Fibroblast of mammary gland (primary cell): Measurements from ENCODE around the gene CSF1R.

ENCODE experiments used
- DNase-seq: peaks from one replicate; pipeline ENCODE4 v3.0.0-alpha.2; 2010; ENCODE audit warnings: low read depth
- H3K4me3 ChIP-seq: 2 replicates; pipeline ENCODE4 v1.5.1; 2011; ENCODE audit warnings: low read depth, mild to moderate bottlenecking, low read length, moderate library complexity; ENCODE audit not compliant: control insufficient read depth
- TF ChIP-seq, protein P1 (sequence below): conservative IDR thresholded peaks from 2 replicates; pipeline ENCODE4 v1.5.1; 2011; ENCODE audit warnings: low read depth, low read length, inconsistent platforms; ENCODE audit not compliant: control insufficient read depth, insufficient read depth

CSF1R gene

DNA sequence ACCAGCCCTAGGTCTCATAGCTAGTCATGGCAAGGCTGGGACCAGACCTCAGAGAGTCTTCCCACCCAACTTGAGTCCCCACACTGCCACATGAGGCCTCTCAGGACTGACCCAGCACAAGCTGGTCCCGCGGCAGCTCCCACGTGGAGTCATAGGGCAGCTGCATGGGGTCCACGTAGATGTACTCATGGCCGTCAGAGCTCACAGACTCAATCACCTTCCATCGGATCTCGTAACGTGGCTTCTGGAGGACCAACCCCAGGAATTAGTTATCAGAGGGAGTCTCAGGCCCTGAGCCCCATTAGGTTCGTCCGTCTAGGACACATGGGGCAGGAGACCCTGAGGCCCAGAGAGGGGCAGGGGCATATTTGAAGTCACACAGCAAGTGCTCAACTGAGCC, 39.0 kb upstream of the CSF1R start:
- no peak overlapping the region for H3K4me3 ChIP-seq
- TF ChIP-seq, protein P1, sequence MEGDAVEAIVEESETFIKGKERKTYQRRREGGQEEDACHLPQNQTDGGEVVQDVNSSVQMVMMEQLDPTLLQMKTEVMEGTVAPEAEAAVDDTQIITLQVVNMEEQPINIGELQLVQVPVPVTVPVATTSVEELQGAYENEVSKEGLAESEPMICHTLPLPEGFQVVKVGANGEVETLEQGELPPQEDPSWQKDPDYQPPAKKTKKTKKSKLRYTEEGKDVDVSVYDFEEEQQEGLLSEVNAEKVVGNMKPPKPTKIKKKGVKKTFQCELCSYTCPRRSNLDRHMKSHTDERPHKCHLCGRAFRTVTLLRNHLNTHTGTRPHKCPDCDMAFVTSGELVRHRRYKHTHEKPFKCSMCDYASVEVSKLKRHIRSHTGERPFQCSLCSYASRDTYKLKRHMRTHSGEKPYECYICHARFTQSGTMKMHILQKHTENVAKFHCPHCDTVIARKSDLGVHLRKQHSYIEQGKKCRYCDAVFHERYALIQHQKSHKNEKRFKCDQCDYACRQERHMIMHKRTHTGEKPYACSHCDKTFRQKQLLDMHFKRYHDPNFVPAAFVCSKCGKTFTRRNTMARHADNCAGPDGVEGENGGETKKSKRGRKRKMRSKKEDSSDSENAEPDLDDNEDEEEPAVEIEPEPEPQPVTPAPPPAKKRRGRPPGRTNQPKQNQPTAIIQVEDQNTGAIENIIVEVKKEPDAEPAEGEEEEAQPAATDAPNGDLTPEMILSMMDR, result no peak
- no peak for DNase-seq

DNA sequence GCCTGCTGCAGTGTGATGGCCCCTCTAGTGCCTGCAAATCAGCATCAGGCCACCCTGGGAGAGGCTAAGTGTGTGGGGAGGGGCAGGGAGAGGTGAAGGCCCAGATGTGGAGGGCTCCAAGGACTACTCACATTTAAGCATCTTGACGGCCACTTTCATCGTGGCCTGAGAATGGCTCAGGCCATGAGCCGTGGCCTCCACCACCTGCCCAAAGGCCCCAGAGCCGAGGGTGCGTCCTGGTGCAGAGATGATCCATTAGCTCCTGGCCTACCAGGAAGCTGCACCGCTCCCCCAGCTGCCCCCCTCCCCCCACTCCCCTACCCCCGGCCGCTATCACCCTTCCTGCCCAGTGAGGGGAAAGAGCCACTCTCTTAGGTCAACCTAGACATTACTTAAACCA, 38.2 kb upstream of the CSF1R start:
- no peak for DNase-seq
- TF ChIP-seq, protein P1, result no peak
- no peak overlapping the region for H3K4me3 ChIP-seq

DNA sequence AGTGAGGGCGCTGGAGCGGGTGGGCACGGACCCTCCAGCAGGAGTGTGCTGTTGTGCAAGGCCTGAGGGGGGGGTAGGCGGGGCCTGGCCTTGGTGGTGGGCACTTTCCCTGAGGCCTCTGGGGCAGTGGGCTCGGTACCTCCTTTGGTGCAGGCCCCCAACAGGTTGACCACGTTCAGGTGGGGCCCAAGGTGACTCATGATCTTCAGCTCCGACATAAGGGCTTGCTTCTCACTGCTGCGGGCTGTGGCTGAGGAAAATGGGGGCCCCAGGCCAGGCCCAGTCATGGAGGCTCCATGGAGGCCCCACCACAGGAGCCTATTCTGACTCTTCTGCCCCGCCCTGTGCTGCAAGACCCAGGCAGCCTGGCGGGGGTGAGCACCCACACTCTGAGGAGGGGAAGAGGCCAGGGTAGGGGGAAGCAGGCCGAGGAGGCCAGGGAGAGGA, 37.8 kb upstream of the CSF1R start:
- DNase-seq, result no peak
- TF ChIP-seq, protein P1, result no peak
- no peak overlapping the region for H3K4me3 ChIP-seq

DNA sequence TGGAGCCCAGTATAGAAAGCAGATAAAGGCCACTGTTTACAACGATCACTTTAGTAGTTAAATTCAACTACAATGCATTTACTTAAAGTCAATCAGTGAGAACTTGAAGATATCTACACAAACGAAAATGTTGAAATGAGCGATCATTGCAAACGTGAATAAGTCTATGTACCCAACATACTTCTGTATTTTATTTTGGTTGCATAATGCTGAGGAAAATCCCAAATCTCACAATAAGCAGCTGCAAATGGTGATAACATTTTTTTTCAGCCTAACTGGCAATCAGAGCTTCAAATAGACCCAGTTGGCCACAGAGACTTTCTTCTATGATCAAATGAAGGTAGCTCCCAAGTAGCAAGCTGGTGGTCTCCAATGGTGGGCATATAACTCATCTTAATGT, 37.2 kb upstream of the CSF1R start:
- no peak overlapping the region for H3K4me3 ChIP-seq
- TF ChIP-seq, protein P1, result no peak
- DNase-seq, result no peak

DNA sequence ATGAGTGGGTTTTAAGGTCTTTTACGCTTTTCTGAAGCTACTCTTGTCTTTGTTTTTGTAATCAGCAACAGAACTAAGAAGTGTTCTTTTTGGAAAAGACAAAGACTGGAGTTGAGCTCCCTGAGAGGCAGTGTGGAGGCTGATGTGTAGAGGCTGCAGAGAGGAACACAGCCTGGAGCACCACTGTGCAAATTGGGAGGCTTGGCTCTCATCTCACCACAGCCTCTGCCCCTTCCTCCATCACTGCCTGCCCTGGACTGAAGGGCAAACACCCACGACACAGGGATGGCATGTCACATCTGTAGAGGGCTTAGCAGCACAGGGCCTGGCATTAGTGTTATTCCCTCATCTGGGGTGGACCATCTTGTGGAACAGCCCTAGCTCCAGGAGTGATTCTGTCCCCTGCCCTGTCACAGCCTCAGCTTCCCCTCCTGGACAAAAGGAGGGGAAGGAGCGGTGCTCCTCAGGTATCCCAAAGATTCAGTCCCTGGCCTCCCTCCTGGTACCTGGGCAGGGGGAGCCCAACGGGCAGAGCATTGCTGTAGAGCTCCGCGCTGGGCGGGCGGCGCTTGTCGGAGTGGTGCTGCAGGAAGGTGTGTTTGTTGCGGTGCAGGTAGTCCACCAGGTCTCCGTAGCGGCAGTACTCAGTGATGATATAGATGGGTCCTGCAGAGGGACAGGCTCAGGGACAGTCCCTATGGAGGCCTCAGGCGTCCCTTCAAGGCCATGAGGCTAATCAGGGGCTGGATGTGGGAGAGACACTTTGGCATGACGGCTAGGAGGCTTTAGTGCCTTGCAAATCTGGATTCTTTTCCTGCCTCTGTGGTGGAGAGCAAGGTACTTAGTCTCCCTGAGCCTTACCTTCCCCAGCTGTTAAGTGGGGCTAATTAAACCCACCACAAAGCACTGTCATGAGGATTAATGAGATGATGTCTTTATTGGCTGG, 36.5 kb upstream of the CSF1R start:
- H3K4me3 ChIP-seq, result no peak overlapping the region
- TF ChIP-seq, protein P1, result no peak

DNA sequence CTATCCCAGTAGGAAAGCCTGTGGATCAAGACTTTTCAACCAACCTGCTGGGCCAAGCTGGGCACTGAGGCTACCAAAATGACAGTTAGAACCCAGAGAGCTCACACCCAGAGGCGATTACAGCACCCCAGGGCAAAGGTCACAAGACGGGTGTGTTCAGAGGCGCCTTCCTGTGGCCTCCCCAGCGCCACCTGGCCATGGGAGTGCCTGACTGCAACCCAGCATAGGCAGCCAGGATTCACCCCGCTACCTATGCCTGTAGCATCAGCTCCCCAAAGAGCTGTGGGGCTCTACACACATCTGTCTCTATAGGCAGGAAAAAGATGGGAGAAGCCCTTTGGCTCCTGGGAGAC, 35.8 kb upstream of the CSF1R start:
- no peak for DNase-seq
- TF ChIP-seq, protein P1, result peak; percentile 11
- H3K4me3 ChIP-seq, result no peak overlapping the region

More for the DNA sequence above, 36.5 kb upstream of the CSF1R start:
- DNase-seq, result no peak
